Neural cell (in vitro differentiated cells): ENCODE data around the gene GNA12. TPM values are rescaled to one million over a fixed set of nuclear protein-coding genes. Genes with fewer than 3 reads are reported as not detected.

Experiments
- H2AFZ ChIP-seq: fragments of 200-600, 300-800 bp; sonication (generic), shearing (Covaris generic); 2 replicates; pipeline ENCODE4 v1.6.0; 2014; ENCODE audit warnings: low read depth, mild to moderate bottlenecking, antibody characterized with exemption, low read length, moderate library complexity
- H3F3A ChIP-seq: fragments of 200-600 bp; shearing (Covaris generic); 2 replicates; pipeline ENCODE4 v1.6.1; 2016; ENCODE audit warnings: mild to moderate bottlenecking, moderate library complexity, mixed read lengths, antibody characterized with exemption, low read length; ENCODE audit not compliant: insufficient read depth, poor library complexity, severe bottlenecking
- H3K27ac ChIP-seq: fragments of 200-600, 300-800 bp; sonication (generic), shearing (Covaris generic); 2 replicates; pipeline ENCODE4 v1.5.1; 2014; ENCODE audit warnings: mild to moderate bottlenecking, low read length, moderate library complexity
- H3K27me3 ChIP-seq: fragments of 300-800, 200-600 bp; sonication (generic), shearing (Covaris generic); 2 replicates; pipeline ENCODE4 v1.6.0; 2014; ENCODE audit warnings: mild to moderate bottlenecking, low read depth, low read length, moderate library complexity; ENCODE audit not compliant: insufficient read depth
- H3K36me3 ChIP-seq: fragments of 300-800, 200-600 bp; sonication (generic), shearing (Covaris generic); 2 replicates; pipeline ENCODE4 v1.5.1; 2014; ENCODE audit warnings: mild to moderate bottlenecking, antibody characterized with exemption, low read length, moderate library complexity; ENCODE audit not compliant: insufficient read depth
- H3K4me2 ChIP-seq: fragments of 300-800, 200-600 bp; sonication (generic), shearing (Covaris generic); 2 replicates; pipeline ENCODE4 v1.6.0; 2014; ENCODE audit warnings: mild to moderate bottlenecking, low read length
- H3K4me3 ChIP-seq: fragments of 300-800, 200-600 bp; sonication (generic), shearing (Covaris generic); 2 replicates; pipeline ENCODE4 v1.5.1; 2014; ENCODE audit warnings: mild to moderate bottlenecking, low read length, moderate library complexity
- H3K79me2 ChIP-seq: fragments of 200-600 bp; shearing (Covaris generic); replicated peaks from 2 replicates; pipeline ENCODE4 v1.6.0; 2014; ENCODE audit warnings: mild to moderate bottlenecking, low read length, moderate library complexity; ENCODE audit not compliant: insufficient read depth
- H3K9ac ChIP-seq: fragments of 300-800, 200-600 bp; sonication (generic), shearing (Covaris generic); 2 replicates; pipeline ENCODE4 v1.6.1; 2016; ENCODE audit warnings: mild to moderate bottlenecking, low read length, mixed read lengths
- H3K9me2 ChIP-seq: fragments of 200-600 bp; shearing (Covaris generic); 2 replicates; pipeline ENCODE4 v1.6.1; 2016; ENCODE audit warnings: mild to moderate bottlenecking, low read length, mixed read lengths; ENCODE audit not compliant: insufficient read depth
- H3K9me3 ChIP-seq: fragments of 200-600, 300-800 bp; sonication (generic), shearing (Covaris generic); 2 replicates; pipeline ENCODE4 v1.6.1; 2016; ENCODE audit warnings: mild to moderate bottlenecking, mixed run types, low read length, moderate library complexity, mixed read lengths
- H4K20me1 ChIP-seq: fragments of 200-600 bp; shearing (Covaris generic); 2 replicates; pipeline ENCODE4 v1.6.1; 2016; ENCODE audit warnings: mild to moderate bottlenecking, mixed run types; ENCODE audit not compliant: insufficient read depth
- CTCF ChIP-seq: fragments of 450-650 bp; IDR thresholded peaks from 2 replicates; pipeline ENCODE4 v1.5.1; 2014; ENCODE audit warnings: antibody characterized with exemption, mild to moderate bottlenecking, moderate library complexity; ENCODE audit not compliant: poor library complexity, severe bottlenecking
- EP300 ChIP-seq: fragments of 450-650 bp; conservative IDR thresholded peaks from 2 replicates; pipeline ENCODE4 v1.6.1; 2014; ENCODE audit warnings: antibody characterized with exemption, mild to moderate bottlenecking, moderate library complexity; ENCODE audit not compliant: poor library complexity, severe bottlenecking
- EZH2 ChIP-seq: fragments of 200-600, 300-800 bp; shearing (Covaris generic), sonication (generic); IDR thresholded peaks from 2 replicates; pipeline ENCODE4 v1.6.1; 2014; ENCODE audit warnings: antibody characterized with exemption, low read length, borderline replicate concordance, mild to moderate bottlenecking; ENCODE audit not compliant: insufficient read depth, poor library complexity, severe bottlenecking
- MXI1 ChIP-seq: fragments of 450-650 bp; conservative IDR thresholded peaks from 2 replicates; pipeline ENCODE4 v1.6.1; 2014; ENCODE audit warnings: antibody characterized with exemption, mild to moderate bottlenecking; ENCODE audit not compliant: poor library complexity, severe bottlenecking
- POLR2AphosphoS5 ChIP-seq: IDR thresholded peaks from 2 replicates; pipeline ENCODE4 v1.6.1; 2012
- RAD21 ChIP-seq: fragments of 450-650 bp; conservative IDR thresholded peaks from 2 replicates; pipeline ENCODE4 v1.6.1; 2014; ENCODE audit warnings: antibody characterized with exemption, mild to moderate bottlenecking, moderate library complexity
- REST ChIP-seq: IDR thresholded peaks from 2 replicates; pipeline ENCODE4 v1.6.1; 2012; ENCODE audit warnings: borderline replicate concordance
- SMC3 ChIP-seq: fragments of 450-650 bp; conservative IDR thresholded peaks from 2 replicates; pipeline ENCODE4 v1.6.1; 2014; ENCODE audit warnings: antibody characterized with exemption, mild to moderate bottlenecking, moderate library complexity; ENCODE audit not compliant: poor library complexity
- TAF1 ChIP-seq: IDR thresholded peaks from 2 replicates; pipeline ENCODE4 v1.6.1; 2012; ENCODE audit warnings: low read depth
- polyA plus RNA-seq: library from polyadenylated mRNA; depleted of rRNA; stranded (reverse); fragments of >200 nt; gene quantifications from 2 replicates; pipeline ENCODE4 v1.2.3, GENCODE V29; 2014

The GNA12 gene
- polyA plus RNA-seq, 1 donor from 2014 or later: 15.5 TPM

GRCh38 chr7:2800220-2800930 lies 43.7 kb downstream of the GNA12 start:
- H3K9me3 ChIP-seq: peaks cover 5% of the 10 kb centered on the region
- no peak for TF ChIP-seq SMC3
- no peak for TF ChIP-seq CTCF
- no peak for TF ChIP-seq POLR2AphosphoS5
- TF ChIP-seq REST: no peak
- no peak for TF ChIP-seq EZH2
- TF ChIP-seq TAF1: no peak
- TF ChIP-seq EP300: no peak
- no peak for TF ChIP-seq RAD21
- no peak for TF ChIP-seq MXI1
- peaks cover 40% of the 10 kb centered on the region for H3K79me2 ChIP-seq
- H3F3A ChIP-seq: no peaks in the 10 kb centered on the region
- H2AFZ ChIP-seq: no peak overlapping the region
- no peak overlapping the region for H3K9ac ChIP-seq
- H3K9me2 ChIP-seq: no peaks in the 10 kb centered on the region
- no peak overlapping the region for H3K4me3 ChIP-seq
- H3K27me3 ChIP-seq: no peaks in the 10 kb centered on the region
- H4K20me1 ChIP-seq: no peaks in the 10 kb centered on the region
- H3K4me2 ChIP-seq: no peak overlapping the region
- no peak overlapping the region for H3K27ac ChIP-seq
- H3K36me3 ChIP-seq: no peaks in the 10 kb centered on the region

GRCh38 chr7:2799253-2799652 lies 44.9 kb downstream of the GNA12 start:
- Histone ChIP-seq H3K9ac (no peak overlapping the region), H3K9me2 (no peaks in the 10 kb centered on the region), H3K4me3 (no peak overlapping the region), H4K20me1 (no peaks in the 10 kb centered on the region), H3K9me3 (peaks cover 5% of the 10 kb centered on the region), H3K27me3 (no peaks in the 10 kb centered on the region), H3F3A (no peaks in the 10 kb centered on the region), H3K79me2 (peaks cover 34% of the 10 kb centered on the region), H3K4me2 (no peak overlapping the region), H3K36me3 (peaks cover 6% of the 10 kb centered on the region), H2AFZ (no peak overlapping the region), H3K27ac (no peak overlapping the region)
- no peak for TF ChIP-seq TAF1
- no peak for TF ChIP-seq POLR2AphosphoS5
- no peak for TF ChIP-seq RAD21
- no peak for TF ChIP-seq MXI1
- no peak for TF ChIP-seq CTCF
- no peak for TF ChIP-seq SMC3
- no peak for TF ChIP-seq REST
